ENCODE measurements around the gene HAGH.

HAGH gene

DNA sequence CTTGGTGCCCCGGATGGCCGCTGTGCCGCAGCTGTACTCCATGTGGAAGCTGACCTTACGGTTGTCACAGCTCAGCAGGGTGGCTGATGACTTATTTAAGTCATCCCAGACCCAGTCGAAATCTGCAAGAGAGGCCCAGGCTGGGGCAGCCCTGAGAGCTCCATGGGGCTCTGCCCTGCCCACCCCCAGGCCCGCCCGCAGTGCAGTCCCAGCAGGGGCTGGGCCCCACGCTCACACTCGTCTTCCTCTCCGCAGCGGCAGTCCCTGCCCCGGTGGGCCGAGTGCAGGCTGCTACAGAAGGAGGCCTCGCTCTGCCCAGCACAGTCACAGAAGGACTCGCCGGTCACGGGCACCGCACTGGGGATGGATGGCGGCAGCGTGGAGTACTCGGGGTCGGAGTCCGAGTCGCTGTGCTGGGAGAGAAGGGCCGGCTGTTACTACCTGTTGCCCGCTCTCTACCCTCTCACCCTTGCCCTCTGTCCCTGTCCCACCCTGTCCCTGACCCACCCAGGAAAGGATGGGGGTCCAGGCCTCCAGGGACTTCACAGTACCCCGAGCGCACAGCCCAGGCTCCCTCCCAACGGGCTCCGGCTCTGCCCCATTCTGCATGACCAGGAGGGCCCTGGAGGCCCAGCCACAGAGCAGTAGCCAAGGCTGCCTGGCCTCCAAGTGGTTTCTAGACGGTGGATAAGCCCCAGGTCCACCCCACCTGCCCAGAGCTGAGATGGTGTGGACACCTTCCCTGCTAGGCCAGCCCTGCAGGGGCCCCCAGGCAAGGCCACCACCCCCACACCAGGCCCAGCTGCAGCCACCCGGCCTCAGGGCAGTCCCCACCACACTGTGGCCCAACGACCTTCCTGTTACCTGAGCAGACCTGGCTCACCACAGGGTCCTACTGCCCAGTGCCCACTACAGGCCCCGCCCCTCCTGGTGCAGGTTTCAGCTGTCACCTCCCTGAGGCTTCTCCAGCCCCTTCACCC is 48.1 kb downstream of the HAGH start:
- 91 to 93% methylated on average over 30 to 32 of the region's 34 CpGs for WGBS, 2 experiments (ENCODE audit: insufficient coverage in 2 of 2)
- Histone ChIP-seq H3K36me3 (ENCODE audit: control insufficient read depth, insufficient read depth, low read length) (peaks cover 57% of the 10 kb centered on the region), H3K4me3 (ENCODE audit: extremely low read depth, insufficient read depth, low read length, poor library complexity, severe bottlenecking) (no peak overlapping the region), H3K9me3 (ENCODE audit: control insufficient read depth, low read length) (no peaks in the 10 kb centered on the region), H3K27ac (ENCODE audit: low read depth, low read length, severe bottlenecking) (no peak overlapping the region), H3K4me1 (ENCODE audit: control insufficient read depth, insufficient read depth, low read length, poor library complexity, severe bottlenecking) (peaks cover 14% of the 10 kb centered on the region)

DNA sequence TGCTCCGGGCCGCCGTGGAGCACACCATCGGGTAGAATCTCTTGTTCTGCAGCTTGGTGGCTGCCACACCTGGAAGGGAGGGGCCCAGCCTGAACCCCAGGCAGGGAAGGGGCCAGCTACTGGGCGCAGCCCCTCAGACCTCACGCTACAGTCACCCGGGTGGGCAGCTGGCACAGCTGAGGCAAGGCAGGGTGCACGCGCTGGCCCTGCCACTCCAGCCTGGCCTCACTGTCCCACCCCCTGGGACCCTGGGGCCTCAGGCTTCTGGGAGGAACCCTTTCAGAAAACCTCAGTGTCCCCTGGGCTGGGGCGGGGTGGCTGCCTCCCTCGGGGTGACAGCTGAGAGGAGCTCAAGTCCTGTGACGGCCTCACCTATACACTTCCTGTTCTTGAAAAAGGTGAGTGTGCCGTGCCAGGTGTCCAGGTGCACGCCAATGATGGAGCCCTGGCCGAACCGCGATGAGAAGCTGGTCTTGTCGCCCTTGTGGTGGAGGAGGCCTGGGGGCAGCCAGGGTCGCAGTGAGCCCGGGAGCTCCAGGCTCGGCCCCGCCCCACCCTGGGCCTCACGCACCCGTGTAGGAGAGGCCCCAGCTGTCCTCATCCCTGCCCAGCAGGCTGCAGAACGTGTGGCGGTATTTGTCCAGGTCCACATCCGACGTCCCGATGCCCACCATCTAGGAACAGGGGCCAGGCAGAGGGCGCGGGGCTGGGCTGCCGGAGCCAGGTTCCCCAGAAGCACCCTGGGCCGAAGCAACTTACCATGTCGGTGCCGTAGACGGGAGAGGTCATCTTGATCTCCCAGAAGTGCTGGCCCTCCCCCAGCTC is 49.0 kb downstream of the HAGH start:
- H3K36me3 ChIP-seq (ENCODE audit: control insufficient read depth, insufficient read depth, low read length) = peaks cover 57% of the 10 kb centered on the region

DNA sequence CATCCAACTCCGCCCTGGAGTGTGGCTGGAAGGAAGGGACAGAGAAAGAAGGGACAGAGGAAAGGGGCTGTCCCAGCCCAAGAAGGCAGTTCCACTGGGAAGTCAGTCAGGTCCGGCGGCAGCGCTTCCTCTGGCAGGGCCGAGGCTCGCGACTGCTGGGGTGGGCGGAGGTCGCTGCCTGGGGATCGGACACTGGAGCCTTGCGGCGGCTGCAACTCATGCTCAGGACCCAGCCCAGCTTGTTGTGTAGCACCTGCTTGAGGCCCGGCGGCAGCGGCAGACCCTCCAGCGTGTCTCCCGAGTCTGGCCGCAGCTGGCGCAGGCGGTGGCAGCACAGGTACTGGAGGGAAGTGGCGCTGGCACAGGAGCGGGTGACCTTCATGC is 49.6 kb downstream of the HAGH start:
- 98 to 99% methylated on average over 21 to 22 of the region's 22 CpGs for WGBS, 2 experiments (ENCODE audit: insufficient coverage in 2 of 2)
- peaks cover 57% of the 10 kb centered on the region for H3K36me3 ChIP-seq (ENCODE audit: control insufficient read depth, insufficient read depth, low read length)

More for the DNA sequence above, 49.0 kb downstream of the HAGH start:
- H3K4me1 ChIP-seq (ENCODE audit: control insufficient read depth, insufficient read depth, low read length, poor library complexity, severe bottlenecking) = peaks cover 14% of the 10 kb centered on the region
- WGBS, 2 experiments (ENCODE audit: insufficient coverage in 2 of 2) = 94 to 97% methylated on average over 33 to 35 of the region's 36 CpGs
- H3K9me3 ChIP-seq (ENCODE audit: control insufficient read depth, low read length) = no peaks in the 10 kb centered on the region
- no peak overlapping the region for H3K27ac ChIP-seq (ENCODE audit: low read depth, low read length, severe bottlenecking)
- H3K4me3 ChIP-seq (ENCODE audit: extremely low read depth, insufficient read depth, low read length, poor library complexity, severe bottlenecking) = no peak overlapping the region

DNA sequence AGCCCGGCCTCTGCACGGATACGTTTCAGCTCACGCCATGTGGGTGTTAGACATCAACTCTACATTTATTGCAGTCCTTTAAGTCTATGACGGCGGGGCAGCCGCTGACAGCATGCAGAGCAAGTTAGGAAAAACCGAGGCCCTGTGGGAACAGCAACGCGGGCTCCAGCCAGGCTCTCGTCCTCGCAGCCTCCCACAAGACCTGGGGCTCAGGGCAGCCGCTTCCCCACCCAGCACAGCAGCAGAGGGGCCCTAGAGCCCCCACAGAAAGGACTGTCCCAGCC is 50.0 kb downstream of the HAGH start:
- Histone ChIP-seq H3K4me3 (ENCODE audit: extremely low read depth, insufficient read depth, low read length, poor library complexity, severe bottlenecking) (no peak overlapping the region), H3K4me1 (ENCODE audit: control insufficient read depth, insufficient read depth, low read length, poor library complexity, severe bottlenecking) (peaks cover 14% of the 10 kb centered on the region), H3K36me3 (ENCODE audit: control insufficient read depth, insufficient read depth, low read length) (peaks cover 57% of the 10 kb centered on the region), H3K9me3 (ENCODE audit: control insufficient read depth, low read length) (no peaks in the 10 kb centered on the region), H3K27ac (ENCODE audit: low read depth, low read length, severe bottlenecking) (no peak overlapping the region)
- whole genome bisulfite sequencing, 2 experiments (ENCODE audit: insufficient coverage in 2 of 2) = 92 to 97% methylated on average over 13 of the region's 13 CpGs

More for the DNA sequence above, 49.6 kb downstream of the HAGH start:
- Histone ChIP-seq H3K27ac (ENCODE audit: low read depth, low read length, severe bottlenecking) (no peak overlapping the region), H3K4me1 (ENCODE audit: control insufficient read depth, insufficient read depth, low read length, poor library complexity, severe bottlenecking) (peaks cover 14% of the 10 kb centered on the region), H3K4me3 (ENCODE audit: extremely low read depth, insufficient read depth, low read length, poor library complexity, severe bottlenecking) (no peak overlapping the region), H3K9me3 (ENCODE audit: control insufficient read depth, low read length) (no peaks in the 10 kb centered on the region)

DNA sequence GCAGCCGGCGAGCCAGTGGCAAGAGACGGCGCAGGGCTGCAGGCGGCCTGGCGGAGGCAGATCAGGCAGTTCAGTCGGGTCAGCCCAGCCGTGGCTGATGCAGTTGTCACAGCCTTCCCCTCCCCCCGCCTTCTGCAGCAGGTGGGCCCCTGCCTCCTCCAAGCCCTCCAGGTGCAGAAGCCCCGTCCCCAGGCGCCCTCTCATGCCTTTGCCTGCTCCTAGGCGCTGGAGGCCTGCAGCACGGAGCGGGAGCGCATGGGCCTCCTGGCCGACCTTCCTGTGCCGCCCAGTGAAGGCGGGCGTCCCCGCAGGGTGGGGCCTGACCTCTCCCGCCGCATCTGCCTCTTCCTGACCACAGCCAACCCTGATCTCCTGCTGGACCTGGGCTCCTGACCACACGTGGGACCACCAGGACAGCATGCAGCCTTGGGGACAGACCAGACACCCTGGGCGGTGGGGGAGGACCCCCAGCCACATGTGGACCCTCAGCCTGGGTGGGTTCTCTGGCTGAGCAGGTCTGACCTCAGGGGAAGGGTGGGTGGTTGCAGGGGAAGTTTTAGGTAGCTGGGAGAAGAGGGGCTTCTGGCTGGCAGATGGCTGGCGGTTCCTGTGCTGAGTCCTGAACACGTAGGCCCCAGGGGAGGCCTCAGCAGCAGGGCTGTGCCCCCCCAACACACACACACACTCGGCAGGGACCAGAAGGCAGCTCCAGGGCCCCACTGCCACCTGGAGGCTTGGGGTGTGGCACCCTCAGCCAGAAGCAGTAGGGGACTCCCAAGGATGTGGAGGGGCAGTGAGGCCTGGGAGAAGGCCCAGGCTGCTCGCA is 50.6 kb downstream of the HAGH start:
- no peak overlapping the region for H3K27ac ChIP-seq (ENCODE audit: low read depth, low read length, severe bottlenecking)
- peaks cover 10% of the 10 kb centered on the region for H3K4me1 ChIP-seq (ENCODE audit: control insufficient read depth, insufficient read depth, low read length, poor library complexity, severe bottlenecking)
- peaks cover 55% of the 10 kb centered on the region for H3K36me3 ChIP-seq (ENCODE audit: control insufficient read depth, insufficient read depth, low read length)
- H3K9me3 ChIP-seq (ENCODE audit: control insufficient read depth, low read length) = no peaks in the 10 kb centered on the region
- no peak overlapping the region for H3K4me3 ChIP-seq (ENCODE audit: extremely low read depth, insufficient read depth, low read length, poor library complexity, severe bottlenecking)
- 93 to 96% methylated on average over 19 to 21 of the region's 28 CpGs for WGBS, 2 experiments (ENCODE audit: insufficient coverage in 2 of 2)

DNA sequence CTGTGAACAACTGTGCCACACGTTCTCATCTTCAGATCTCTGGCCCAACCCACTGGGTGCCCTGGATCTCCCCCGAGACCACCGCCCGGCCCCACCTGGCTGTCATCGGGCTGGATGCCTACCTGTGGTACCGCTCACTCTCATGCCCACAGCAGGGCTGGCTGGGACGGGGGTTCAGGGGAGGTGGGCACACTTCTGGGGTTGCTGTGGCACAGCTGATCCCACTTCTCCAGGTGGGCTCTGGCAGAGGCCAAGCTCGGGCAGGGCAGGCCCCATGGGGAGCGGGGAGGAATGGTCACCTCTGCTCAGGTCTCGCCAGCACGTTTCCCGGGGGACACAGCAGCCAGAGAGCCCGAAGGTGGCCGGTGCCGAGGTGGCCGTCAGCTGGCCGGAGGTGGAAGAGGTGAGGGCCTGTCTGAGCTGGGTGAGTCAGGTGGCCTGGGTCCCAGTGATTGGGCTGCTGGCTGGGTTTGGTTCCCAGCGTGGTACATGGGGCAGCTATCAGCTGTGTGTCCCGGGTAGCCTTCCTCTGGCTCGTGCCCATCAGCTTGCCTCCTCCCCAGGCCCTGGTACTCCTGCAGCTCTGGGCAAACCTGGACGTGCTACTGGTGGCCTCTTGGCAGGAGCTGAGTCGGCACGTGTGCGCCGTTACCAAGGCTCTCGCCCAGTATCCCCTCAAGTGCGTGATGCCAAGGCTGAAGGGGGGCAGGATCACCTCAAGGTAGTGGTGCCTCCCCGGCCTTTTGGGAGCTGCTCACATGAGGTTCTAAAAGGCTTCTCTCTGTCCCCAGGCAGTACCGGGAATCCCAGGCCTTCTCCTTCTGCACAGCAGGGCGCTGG is 51.4 kb downstream of the HAGH start:
- no peak overlapping the region for H3K4me3 ChIP-seq (ENCODE audit: extremely low read depth, insufficient read depth, low read length, poor library complexity, severe bottlenecking)
- peaks cover 50% of the 10 kb centered on the region for H3K36me3 ChIP-seq (ENCODE audit: control insufficient read depth, insufficient read depth, low read length)
- no peak overlapping the region for H3K27ac ChIP-seq (ENCODE audit: low read depth, low read length, severe bottlenecking)
- 95 to 97% methylated on average over 27 to 30 of the region's 30 CpGs for WGBS, 2 experiments (ENCODE audit: insufficient coverage in 2 of 2)
- no peaks in the 10 kb centered on the region for H3K9me3 ChIP-seq (ENCODE audit: control insufficient read depth, low read length)
- peaks cover 8% of the 10 kb centered on the region for H3K4me1 ChIP-seq (ENCODE audit: control insufficient read depth, insufficient read depth, low read length, poor library complexity, severe bottlenecking)

DNA sequence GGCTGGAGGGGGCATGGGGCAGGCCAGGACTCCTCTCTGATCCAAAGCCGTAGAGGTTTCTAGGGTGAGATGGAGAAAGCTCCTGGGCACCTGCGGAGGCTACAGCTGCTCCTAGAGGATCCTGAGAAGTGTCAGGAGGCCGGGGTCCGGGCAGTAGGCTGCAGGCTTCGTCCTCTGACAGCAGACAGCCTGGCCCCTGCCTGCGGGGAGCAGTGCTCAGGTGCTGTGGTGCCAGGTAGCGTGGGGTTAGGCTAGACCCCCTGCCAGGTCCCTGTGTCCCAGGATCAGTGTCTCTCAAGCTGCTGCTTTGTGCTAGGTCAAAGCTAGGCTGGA is 52.2 kb downstream of the HAGH start:
- WGBS, 2 experiments (ENCODE audit: insufficient coverage in 2 of 2) = 94 to 100% methylated on average over 5 to 7 of the region's 7 CpGs
- peaks cover 42% of the 10 kb centered on the region for H3K36me3 ChIP-seq (ENCODE audit: control insufficient read depth, insufficient read depth, low read length)

DNA sequence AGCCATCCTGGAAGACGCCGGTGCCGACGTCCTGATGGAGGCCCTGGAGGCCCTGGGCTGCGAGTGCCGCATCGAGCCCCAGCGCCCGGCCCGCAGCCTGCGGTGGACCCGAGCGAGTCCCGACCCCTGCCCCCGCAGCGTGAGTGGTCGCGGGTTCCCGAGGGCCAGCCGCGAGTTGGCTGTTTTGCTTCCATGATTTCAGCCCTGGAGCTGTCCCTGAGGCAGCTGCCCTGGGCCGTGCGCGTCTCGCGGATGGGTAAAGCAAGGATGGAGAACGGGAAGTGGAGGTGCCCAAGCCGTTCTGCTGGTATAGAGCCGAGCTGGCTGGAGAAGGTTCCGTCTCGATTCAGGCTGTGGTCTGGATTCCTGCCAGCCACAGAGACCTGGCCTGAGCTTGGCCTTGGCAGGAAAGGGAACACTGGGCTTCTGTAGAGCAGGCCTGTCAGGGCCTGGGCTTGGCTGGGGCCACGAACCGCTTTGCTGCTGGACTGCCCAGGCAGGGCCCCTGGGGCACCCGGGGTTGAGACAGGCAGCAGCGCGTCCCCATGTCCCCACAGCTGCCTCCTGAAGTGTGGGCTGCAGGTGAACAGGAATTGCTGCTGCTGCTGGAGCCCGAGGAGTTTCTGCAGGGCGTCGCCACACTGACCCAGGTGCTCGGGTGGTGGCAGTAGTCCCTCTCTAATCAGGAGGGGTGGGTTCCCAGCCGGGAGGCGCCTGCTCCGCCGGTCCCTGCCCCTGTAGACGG is 52.8 kb downstream of the HAGH start:
- Histone ChIP-seq H3K9me3 (ENCODE audit: control insufficient read depth, low read length) (no peaks in the 10 kb centered on the region), H3K36me3 (ENCODE audit: control insufficient read depth, insufficient read depth, low read length) (peaks cover 42% of the 10 kb centered on the region), H3K27ac (ENCODE audit: low read depth, low read length, severe bottlenecking) (peak overlapping the region; percentile 87), H3K4me1 (ENCODE audit: control insufficient read depth, insufficient read depth, low read length, poor library complexity, severe bottlenecking) (peaks cover 8% of the 10 kb centered on the region), H3K4me3 (ENCODE audit: extremely low read depth, insufficient read depth, low read length, poor library complexity, severe bottlenecking) (peak overlapping the region; percentile 88)
- 26 to 34% methylated on average over 40 to 44 of the region's 45 CpGs for WGBS, 2 experiments (ENCODE audit: insufficient coverage in 2 of 2)

More for the DNA sequence above, 52.2 kb downstream of the HAGH start:
- Histone ChIP-seq H3K9me3 (ENCODE audit: control insufficient read depth, low read length) (no peaks in the 10 kb centered on the region), H3K4me3 (ENCODE audit: extremely low read depth, insufficient read depth, low read length, poor library complexity, severe bottlenecking) (peak overlapping the region; percentile 88), H3K4me1 (ENCODE audit: control insufficient read depth, insufficient read depth, low read length, poor library complexity, severe bottlenecking) (peaks cover 8% of the 10 kb centered on the region), H3K27ac (ENCODE audit: low read depth, low read length, severe bottlenecking) (no peak overlapping the region)

DNA sequence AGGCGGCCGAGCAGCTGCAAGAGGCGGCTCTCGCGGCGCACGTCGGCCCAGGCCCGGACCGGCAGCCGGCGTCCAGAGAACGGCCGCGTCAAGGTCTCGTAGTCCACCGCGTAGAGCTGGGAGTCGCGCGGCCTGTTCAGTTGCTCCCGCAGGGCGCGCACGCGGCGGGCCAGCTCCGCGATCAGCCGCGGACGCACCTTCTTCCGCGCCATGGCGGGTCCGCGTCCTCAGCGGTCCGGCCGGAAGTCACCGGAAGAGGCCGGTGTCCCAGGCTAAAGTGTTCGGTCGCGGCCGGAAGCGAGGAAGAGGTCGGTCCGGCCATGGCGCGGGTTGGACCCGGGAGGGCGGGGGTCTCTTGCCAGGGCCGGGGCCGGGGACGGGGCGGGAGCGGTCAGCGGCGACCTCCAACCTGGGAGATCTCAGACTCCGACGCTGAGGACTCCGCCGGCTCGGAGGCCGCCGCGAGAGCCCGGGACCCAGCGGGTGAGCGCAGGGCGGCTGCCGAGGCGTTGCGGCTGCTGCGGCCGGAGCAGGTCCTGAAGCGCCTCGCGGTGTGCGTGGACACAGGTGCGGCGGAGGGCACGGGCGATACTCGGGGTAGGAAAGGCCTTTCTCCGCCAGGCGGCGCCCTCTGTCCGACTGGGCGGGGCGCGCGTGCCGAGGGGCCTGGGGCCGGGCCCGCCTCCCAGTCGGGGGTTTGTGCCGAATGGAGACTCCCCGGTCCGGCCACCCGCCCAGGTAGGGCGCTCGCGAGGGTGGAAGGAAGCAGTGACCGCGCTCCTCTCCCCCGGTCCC is 53.5 kb downstream of the HAGH start, which contains the start of gene MRPS34:
Gene MRPS34, minus strand, starts transcription at position 227 of the 795 bp plus-strand sequence. Its CDS starts 15 bp downstream, at position 212.
- Histone ChIP-seq H3K4me3 (ENCODE audit: extremely low read depth, insufficient read depth, low read length, poor library complexity, severe bottlenecking) (peak within 1 kb of the TSS; percentile 88), H3K4me1 (ENCODE audit: control insufficient read depth, insufficient read depth, low read length, poor library complexity, severe bottlenecking) (peaks cover 8% of the 10 kb centered on the region), H3K36me3 (ENCODE audit: control insufficient read depth, insufficient read depth, low read length) (peaks cover 39% of the 10 kb centered on the region), H3K9me3 (ENCODE audit: control insufficient read depth, low read length) (no peaks in the 10 kb centered on the region), H3K27ac (ENCODE audit: low read depth, low read length, severe bottlenecking) (peak within 1 kb of the TSS; percentile 87)
- 1% methylated on average over 101 to 102 of the region's 108 CpGs for WGBS, 2 experiments (ENCODE audit: insufficient coverage in 2 of 2)

Data from mesodermal cell (in vitro differentiated cells).